Prostate gland (tissue), 2 donors: ENCODE results near the gene APOBEC3G.

ENCODE experiments used
- CTCF ChIP-seq, 4 experiments: fragments of 200-600 bp in 2 of 4; fragments of 450-650 bp in 2 of 4; sonication (generic) in 2 of 4; IDR thresholded peaks; 1 replicate in 3 of 4; 2 replicates in 1 of 4; pipeline ENCODE4 v1.5.1; 2016 to 2019; ENCODE audit warnings: antibody characterized with exemption in 4 of 4, mild to moderate bottlenecking in 2 of 4, moderate library complexity in 2 of 4
- POLR2AphosphoS5 ChIP-seq: sonication (generic); formaldehyde crosslinking; IDR thresholded peaks from one replicate; pipeline ENCODE4 v1.6.1; 2017; ENCODE audit warnings: antibody characterized with exemption

GRCh38 chr22:39081016-39081415, 3.9 kb downstream of the APOBEC3G start:
- TF ChIP-seq POLR2AphosphoS5 (no peak), CTCF (IDR thresholded peaks at IDR 0.05) (no peak)
